D721Med (cell line): Measurements from ENCODE around the gene MACIR.
A peak's percentile ranks its signal among the peaks of the same experiment; 100 is the strongest.

ENCODE experiments used
- DNase-seq: peaks from one replicate; pipeline ENCODE4 v3.0.0; 2011; ENCODE audit warnings: low spot score; ENCODE audit not compliant: insufficient read length
- FAIRE-seq: peaks from 2 replicates; lab custom pipeline; 2011; peaks lifted over from hg19 to GRCh38; lab: Jason Lieb, UNC
- CTCF ChIP-seq: IDR thresholded peaks from 2 replicates; pipeline ENCODE4 v1.5.1; 2012; ENCODE audit warnings: mild to moderate bottlenecking, control low read depth; ENCODE audit not compliant: insufficient read depth; ENCODE audit errors: missing control alignments

Gene MACIR

GRCh38 chr5:103228588-103228987 lies 30.0 kb upstream of the MACIR start:
- FAIRE-seq = no peak
- DNase-seq = no peak
- TF ChIP-seq CTCF = no peak

GRCh38 chr5:103232393-103232999 lies 26.1 kb upstream of the MACIR start:
- DNase-seq = no peak
- peak; percentile 72 for TF ChIP-seq CTCF
- no peak for FAIRE-seq

GRCh38 chr5:103234239-103234975 lies 24.2 kb upstream of the MACIR start:
- TF ChIP-seq CTCF = no peak
- FAIRE-seq (no peak), DNase-seq (no peak)

- FAIRE-seq (no peak), DNase-seq (no peak)
- no peak for TF ChIP-seq CTCF
These were observed 22.7 kb upstream of the MACIR start for GRCh38 chr5:103235891-103236290.

- DNase-seq (no peak), FAIRE-seq (peak; percentile 58)
- TF ChIP-seq CTCF = no peak
These were observed 20.8 kb upstream of the MACIR start for GRCh38 chr5:103237778-103238177.

GRCh38 chr5:103243665-103244064 lies 14.9 kb upstream of the MACIR start:
- no peak for TF ChIP-seq CTCF
- FAIRE-seq (no peak), DNase-seq (no peak)

- no peak for TF ChIP-seq CTCF
- DNase-seq (no peak), FAIRE-seq (no peak)
These were observed 14.2 kb upstream of the MACIR start for GRCh38 chr5:103244398-103244797.
